Esophagus muscularis mucosa (tissue), 4 donors: ENCODE data around the gene COL5A1. TPM values are rescaled to one million over a fixed set of nuclear protein-coding genes. Genes with fewer than 3 reads are reported as not detected.

Experiments used
- DNase-seq: peaks from one replicate; pipeline ENCODE4 v3.0.0-alpha.2; 2017; ENCODE audit errors: extremely low spot score
- H3K27ac ChIP-seq, 4 donors: fragments of 200-600 bp; sonication (generic); replicated peaks in 1 of 4; 1 replicate in 3 of 4; 2 replicates in 1 of 4; pipeline ENCODE4 v1.5.1; 2016 to 2019; ENCODE audit warnings: mild to moderate bottlenecking in 1 of 4
- H3K27me3 ChIP-seq, 4 donors: fragments of 200-600 bp; sonication (generic); one replicate each; pipeline versions ENCODE4 v1.5.1 to v1.6.0; 2016 to 2019
- H3K36me3 ChIP-seq, 4 donors: fragments of 200-600 bp; sonication (generic); one replicate each; pipeline ENCODE4 v1.5.1; 2016 to 2019
- H3K4me1 ChIP-seq, 4 donors: fragments of 200-600 bp; sonication (generic); one replicate each; pipeline ENCODE4 v1.5.1; 2016 to 2019
- H3K4me3 ChIP-seq, 4 donors: fragments of 200-600 bp; sonication (generic); 1 replicate in 2 of 4; 2 replicates in 2 of 4; pipeline ENCODE4 v1.5.1; 2016 to 2019; ENCODE audit warnings: mild to moderate bottlenecking in 4 of 4, moderate library complexity in 1 of 4
- H3K9me3 ChIP-seq, 4 donors: fragments of 200-600 bp; sonication (generic); 1 replicate in 3 of 4; 2 replicates in 1 of 4; pipeline ENCODE4 v1.5.1; 2016 to 2019
- CTCF ChIP-seq, 3 experiments: fragments of 200-600 bp in 2 of 3; fragments of 450-650 bp in 1 of 3; sonication (generic) in 2 of 3; IDR thresholded peaks; one replicate each; pipeline ENCODE4 v1.5.1; 2017 to 2019; ENCODE audit warnings: antibody characterized with exemption in 3 of 3, mild to moderate bottlenecking in 2 of 3, moderate library complexity in 1 of 3
- EP300 ChIP-seq: sonication (generic); formaldehyde crosslinking; IDR thresholded peaks from one replicate; pipeline ENCODE4 v1.6.1; 2017; ENCODE audit warnings: antibody characterized with exemption
- POLR2A ChIP-seq: fragments of 450-650 bp; IDR thresholded peaks from one replicate; pipeline ENCODE4 v1.6.1; 2017; ENCODE audit warnings: antibody characterized with exemption, moderate library complexity, mild to moderate bottlenecking, low read depth
- POLR2AphosphoS5 ChIP-seq, 2 donors: sonication (generic); formaldehyde crosslinking; IDR thresholded peaks; one replicate each; pipeline ENCODE4 v1.6.1; 2017; ENCODE audit warnings: antibody characterized with exemption in 2 of 2
- WGBS: methylation state at CpG from one replicate; pipeline ENCODE4 v1.1.5; 2018; 5-methylcytosine and 5-hydroxymethylcytosine counted together
- intact Hi-C: fragments of 100-400 bp; cut with DNase I; formaldehyde crosslinking; loops from one replicate; pipeline ENCODE4 v1.15.1; 2023
- total RNA-seq, 4 donors: library from RNA; depleted of rRNA; stranded (reverse); fragments of >200 nt; gene quantifications; one replicate each; pipeline versions ENCODE4 v1.1.0 to v1.2.1, GENCODE V29; 2016

Gene COL5A1
- total RNA-seq, 4 donors from 2014 or later, result 36.0 to 89.5 (median 56.4) TPM

- 55% methylated on average over 1 of the region's 1 CpG for WGBS
- H3K9me3 ChIP-seq, result peaks cover 0 to 7% (median 0%) of the 10 kb centered on the region in 4 donors
Measured at GRCh38 chr9:134612715-134613114, 28.9 kb upstream of the COL5A1 start.

GRCh38 chr9:134614256-134614655 is 27.3 kb upstream of the COL5A1 start:
- no peak for DNase-seq
- Histone ChIP-seq H3K4me1 (peaks cover 0 to 10% (median 4%) of the 10 kb centered on the region in 4 donors), H3K9me3 (peaks cover 0 to 7% (median 0%) of the 10 kb centered on the region in 4 donors), H3K27ac (no peak overlapping the region), H3K27me3 (no peaks in the 10 kb centered on the region), H3K36me3 (no peaks in the 10 kb centered on the region), H3K4me3 (no peak overlapping the region)
- WGBS, result 96% methylated on average over 3 of the region's 3 CpGs
- TF ChIP-seq EP300 (no peak), POLR2AphosphoS5 (IDR thresholded peaks at IDR 0.05) (no peak), POLR2A (no peak), CTCF (IDR thresholded peaks at IDR 0.05) (no peak)
- intact Hi-C loops, result no loop called here

More at GRCh38 chr9:134612715-134613114, 28.9 kb upstream of the COL5A1 start:
- Histone ChIP-seq H3K27me3 (no peaks in the 10 kb centered on the region), H3K36me3 (no peaks in the 10 kb centered on the region), H3K4me1 (no peaks in the 10 kb centered on the region), H3K4me3 (no peak overlapping the region), H3K27ac (no peak overlapping the region)
- intact Hi-C loops, result no loop called here
- TF ChIP-seq CTCF (IDR thresholded peaks at IDR 0.05) (no peak), EP300 (no peak), POLR2A (no peak), POLR2AphosphoS5 (IDR thresholded peaks at IDR 0.05) (no peak)
- DNase-seq, result no peak

GRCh38 chr9:134616341-134616740 is 25.3 kb upstream of the COL5A1 start:
- H3K4me3 ChIP-seq, result no peak overlapping the region
- no peak for TF ChIP-seq CTCF (IDR thresholded peaks at IDR 0.05)
- TF ChIP-seq POLR2AphosphoS5 (IDR thresholded peaks at IDR 0.05), result no peak
- no peak for TF ChIP-seq POLR2A
- TF ChIP-seq EP300, result no peak
- 88% methylated on average over 3 of the region's 3 CpGs for WGBS

GRCh38 chr9:134617246-134617645 is 24.4 kb upstream of the COL5A1 start:
- H3K36me3 ChIP-seq, result no peaks in the 10 kb centered on the region
- H3K4me3 ChIP-seq, result no peak overlapping the region
- H3K4me1 ChIP-seq, result peaks cover 0 to 10% (median 4%) of the 10 kb centered on the region in 4 donors
- no peak for DNase-seq
- peaks cover 0 to 13% (median 0%) of the 10 kb centered on the region in 4 donors for H3K27me3 ChIP-seq
- peaks cover 0 to 6% (median 0%) of the 10 kb centered on the region in 4 donors for H3K9me3 ChIP-seq
- WGBS, result 81% methylated on average over 7 of the region's 8 CpGs
- H3K27ac ChIP-seq, result no peak overlapping the region
- intact Hi-C loops, result no loop called here
- TF ChIP-seq POLR2AphosphoS5 (IDR thresholded peaks at IDR 0.05) (no peak), POLR2A (no peak), EP300 (no peak), CTCF (IDR thresholded peaks at IDR 0.05) (no peak)

More at GRCh38 chr9:134616341-134616740, 25.3 kb upstream of the COL5A1 start:
- Histone ChIP-seq H3K4me1 (peaks cover 0 to 10% (median 4%) of the 10 kb centered on the region in 4 donors), H3K36me3 (no peaks in the 10 kb centered on the region), H3K27ac (no peak overlapping the region), H3K27me3 (peaks cover 0 to 4% (median 0%) of the 10 kb centered on the region in 4 donors), H3K9me3 (peaks cover 0 to 7% (median 0%) of the 10 kb centered on the region in 4 donors)
- intact Hi-C loops, result no loop called here
- no peak for DNase-seq

- 77% methylated on average over 5 of the region's 8 CpGs for WGBS
- peaks cover 0 to under 1% (median 0%) of the 10 kb centered on the region in 4 donors for H3K9me3 ChIP-seq
- no peaks in the 10 kb centered on the region for H3K36me3 ChIP-seq
- TF ChIP-seq POLR2AphosphoS5 (IDR thresholded peaks at IDR 0.05), result no peak
- no peak for TF ChIP-seq EP300
- no peak for TF ChIP-seq POLR2A
- no peak for TF ChIP-seq CTCF (IDR thresholded peaks at IDR 0.05)
- intact Hi-C loops, result no loop called here
- H3K27me3 ChIP-seq, result peaks cover 0 to 13% (median 0%) of the 10 kb centered on the region in 4 donors
- DNase-seq, result no peak
- H3K4me1 ChIP-seq, result peaks cover 0 to 10% (median 4%) of the 10 kb centered on the region in 4 donors
- no peak overlapping the region for H3K4me3 ChIP-seq
- no peak overlapping the region for H3K27ac ChIP-seq
Measured at GRCh38 chr9:134617836-134618162, 23.8 kb upstream of the COL5A1 start.
